MM.1S (cell line): Measurements from ENCODE around the gene DISC1.

Source experiments
- DNase-seq: peaks from one replicate; pipeline ENCODE4 v3.0.0-alpha.2; 2015
- H2AFZ ChIP-seq: fragments of 300-600 bp; sonication (generic); 2 replicates; pipeline ENCODE4 v1.6.0; 2016; ENCODE audit warnings: antibody characterized with exemption, low read length
- H3F3A ChIP-seq: fragments of 300-600 bp; sonication (generic); 2 replicates; pipeline ENCODE4 v1.6.1; 2016; ENCODE audit warnings: mild to moderate bottlenecking, antibody characterized with exemption, low read length, moderate library complexity, mixed read lengths; ENCODE audit not compliant: insufficient read depth
- H3K27ac ChIP-seq: fragments of 300-600 bp; sonication (generic); 2 replicates; pipeline ENCODE4 v1.5.1; 2016; ENCODE audit warnings: mild to moderate bottlenecking, low read length
- H3K27me3 ChIP-seq: fragments of 300-600 bp; sonication (generic); replicated peaks from 2 replicates; pipeline ENCODE4 v1.6.0; 2016; ENCODE audit warnings: low read length; ENCODE audit not compliant: insufficient read depth
- H3K36me3 ChIP-seq: fragments of 300-600 bp; sonication (generic); replicated peaks from 2 replicates; pipeline ENCODE4 v1.6.1; 2016; ENCODE audit warnings: mild to moderate bottlenecking, low read length, mixed read lengths; ENCODE audit not compliant: insufficient read depth
- H3K4me1 ChIP-seq: fragments of 300-600 bp; sonication (generic); 2 replicates; pipeline ENCODE4 v1.6.1; 2016; ENCODE audit warnings: low read length, mixed read lengths
- H3K4me2 ChIP-seq: fragments of 300-600 bp; sonication (generic); 2 replicates; pipeline ENCODE4 v1.6.0; 2016; ENCODE audit warnings: low read depth, low read length
- H3K4me3 ChIP-seq: fragments of 300-600 bp; sonication (generic); 2 replicates; pipeline ENCODE4 v1.5.1; 2016; ENCODE audit warnings: low read length, mixed read lengths
- H3K79me2 ChIP-seq: fragments of 300-600 bp; sonication (generic); 2 replicates; pipeline ENCODE4 v1.6.1; 2016; ENCODE audit warnings: mixed run types, low read length, mixed read lengths
- H3K9ac ChIP-seq: fragments of 300-600 bp; sonication (generic); 2 replicates; pipeline ENCODE4 v1.6.1; 2016; ENCODE audit warnings: low read length, mixed read lengths
- H3K9me2 ChIP-seq: fragments of 300-600 bp; sonication (generic); replicated peaks from 2 replicates; pipeline ENCODE4 v1.6.1; 2016; ENCODE audit warnings: mild to moderate bottlenecking, low read length, mixed read lengths; ENCODE audit not compliant: insufficient read depth
- H3K9me3 ChIP-seq: fragments of 300-600 bp; sonication (generic); replicated peaks from 2 replicates; pipeline ENCODE4 v1.6.1; 2016; ENCODE audit warnings: mild to moderate bottlenecking, low read length, mixed read lengths; ENCODE audit not compliant: insufficient read depth
- H4K20me1 ChIP-seq: fragments of 300-600 bp; sonication (generic); 2 replicates; pipeline ENCODE4 v1.6.1; 2016; ENCODE audit warnings: mild to moderate bottlenecking, low read length, moderate library complexity, mixed read lengths; ENCODE audit not compliant: insufficient read depth
- EZH2 ChIP-seq: fragments of 300-600 bp; sonication (generic); optimal IDR thresholded peaks from 2 replicates; pipeline ENCODE3; 2017; ENCODE audit warnings: low read depth, mild to moderate bottlenecking, antibody characterized with exemption, low read length, mixed read lengths
- EZH2phosphoT487 ChIP-seq: fragments of 300-600 bp; sonication (generic); IDR thresholded peaks from 2 replicates; pipeline ENCODE4 v1.6.1; 2018; ENCODE audit warnings: antibody characterized with exemption, low read length
- TF ChIP-seq, protein P1 (sequence below): fragments of 300-600 bp; sonication (generic); IDR thresholded peaks from 2 replicates; pipeline ENCODE4 v1.5.1; 2016; ENCODE audit warnings: antibody characterized with exemption, low read length, mixed read lengths

The DISC1 gene

GRCh38 chr1:231826566-231826965 is 200.0 kb downstream of the DISC1 start:
- Histone ChIP-seq H3K4me3 (no peak overlapping the region), H3K79me2 (no peaks in the 10 kb centered on the region), H2AFZ (no peak overlapping the region), H3K4me1 (no peaks in the 10 kb centered on the region), H3K36me3 (no peaks in the 10 kb centered on the region), H3K9ac (no peak overlapping the region), H4K20me1 (no peaks in the 10 kb centered on the region), H3K27me3 (no peaks in the 10 kb centered on the region), H3K27ac (no peak overlapping the region), H3K9me2 (no peaks in the 10 kb centered on the region), H3F3A (no peaks in the 10 kb centered on the region), H3K4me2 (no peak overlapping the region), H3K9me3 (no peaks in the 10 kb centered on the region)
- TF ChIP-seq EZH2phosphoT487, result no peak
- TF ChIP-seq, protein P1, sequence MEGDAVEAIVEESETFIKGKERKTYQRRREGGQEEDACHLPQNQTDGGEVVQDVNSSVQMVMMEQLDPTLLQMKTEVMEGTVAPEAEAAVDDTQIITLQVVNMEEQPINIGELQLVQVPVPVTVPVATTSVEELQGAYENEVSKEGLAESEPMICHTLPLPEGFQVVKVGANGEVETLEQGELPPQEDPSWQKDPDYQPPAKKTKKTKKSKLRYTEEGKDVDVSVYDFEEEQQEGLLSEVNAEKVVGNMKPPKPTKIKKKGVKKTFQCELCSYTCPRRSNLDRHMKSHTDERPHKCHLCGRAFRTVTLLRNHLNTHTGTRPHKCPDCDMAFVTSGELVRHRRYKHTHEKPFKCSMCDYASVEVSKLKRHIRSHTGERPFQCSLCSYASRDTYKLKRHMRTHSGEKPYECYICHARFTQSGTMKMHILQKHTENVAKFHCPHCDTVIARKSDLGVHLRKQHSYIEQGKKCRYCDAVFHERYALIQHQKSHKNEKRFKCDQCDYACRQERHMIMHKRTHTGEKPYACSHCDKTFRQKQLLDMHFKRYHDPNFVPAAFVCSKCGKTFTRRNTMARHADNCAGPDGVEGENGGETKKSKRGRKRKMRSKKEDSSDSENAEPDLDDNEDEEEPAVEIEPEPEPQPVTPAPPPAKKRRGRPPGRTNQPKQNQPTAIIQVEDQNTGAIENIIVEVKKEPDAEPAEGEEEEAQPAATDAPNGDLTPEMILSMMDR, result no peak
- TF ChIP-seq EZH2, result no peak
- no peak for DNase-seq

DNA sequence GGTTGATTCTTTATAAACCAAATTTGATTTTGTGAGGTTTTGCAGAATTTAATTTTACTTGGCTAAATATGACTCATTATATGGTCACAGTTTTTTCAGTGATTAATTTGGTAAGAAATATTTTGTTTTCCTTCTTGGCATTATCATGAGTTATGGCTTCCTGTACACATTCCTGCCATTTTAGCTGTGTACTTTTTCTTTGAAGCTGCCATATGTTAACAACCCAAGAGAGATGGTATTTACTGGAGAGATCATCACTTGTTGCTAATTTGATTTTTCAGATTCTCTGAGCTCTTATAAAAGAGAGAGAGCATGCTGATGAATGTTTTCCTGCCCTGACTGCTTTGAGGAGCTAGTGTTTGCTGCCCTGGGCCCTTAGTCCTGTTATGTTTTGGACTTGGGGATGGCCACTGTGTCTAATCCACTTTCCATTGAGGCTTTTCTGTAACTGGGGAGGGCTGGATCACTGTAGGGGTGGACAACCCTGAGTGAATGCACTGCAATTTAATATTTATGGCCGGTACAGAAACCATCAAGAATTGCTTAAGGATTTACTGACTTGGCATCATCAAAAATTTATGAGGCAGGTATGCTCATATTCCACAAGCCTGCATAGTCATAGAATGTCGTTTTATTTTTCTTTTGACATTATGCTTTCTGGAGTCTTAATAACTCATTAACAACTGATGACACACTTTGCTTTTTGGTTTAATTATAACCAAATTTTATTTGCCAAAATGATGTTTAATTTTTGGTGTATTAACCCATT is 200.9 kb downstream of the DISC1 start:
- Histone ChIP-seq H3K4me1 (no peaks in the 10 kb centered on the region), H3K9ac (no peak overlapping the region), H3K79me2 (no peaks in the 10 kb centered on the region), H4K20me1 (no peaks in the 10 kb centered on the region), H3K27me3 (no peaks in the 10 kb centered on the region), H3K9me3 (no peaks in the 10 kb centered on the region), H3K4me2 (no peak overlapping the region), H3K9me2 (no peaks in the 10 kb centered on the region), H3F3A (no peaks in the 10 kb centered on the region), H3K4me3 (no peak overlapping the region), H3K36me3 (no peaks in the 10 kb centered on the region), H2AFZ (no peak overlapping the region), H3K27ac (no peak overlapping the region)
- TF ChIP-seq EZH2 (no peak), EZH2phosphoT487 (no peak)
- TF ChIP-seq, protein P1, result no peak
- DNase-seq, result no peak

DNA sequence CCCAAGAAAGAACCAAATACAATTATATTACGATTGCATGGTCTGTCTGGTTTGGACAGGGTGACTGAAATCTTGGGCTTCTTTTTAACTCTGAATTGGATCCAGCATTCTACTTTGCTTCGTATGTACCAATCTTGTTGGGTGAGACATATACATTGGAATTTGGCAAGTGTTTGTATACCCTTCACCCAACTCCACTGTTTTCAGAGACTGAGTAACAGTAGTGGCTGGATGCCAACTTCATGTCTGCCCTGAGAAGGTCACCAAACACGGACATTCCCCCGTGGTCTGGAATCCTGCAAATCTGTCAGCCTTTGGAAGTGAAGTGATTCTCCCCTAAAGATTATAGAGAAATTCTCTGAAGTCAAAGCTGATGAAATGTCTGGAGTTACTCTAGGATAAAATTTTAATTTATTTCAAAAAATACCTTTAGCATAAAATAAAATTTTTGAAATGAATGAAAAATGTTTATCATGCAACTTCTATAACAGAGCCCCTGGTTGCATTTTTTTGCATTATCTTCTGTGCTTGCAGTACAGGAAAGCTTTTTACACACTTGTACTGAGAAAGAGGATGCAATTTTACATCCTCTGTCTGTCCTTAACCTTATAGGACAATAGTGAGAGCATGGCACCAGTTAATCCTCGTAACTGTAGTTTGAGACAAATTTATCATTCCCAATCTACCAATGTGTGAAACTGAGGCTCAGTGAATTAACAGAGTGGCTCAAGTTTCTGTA is 201.8 kb downstream of the DISC1 start:
- no peaks in the 10 kb centered on the region for H3K4me1 ChIP-seq
- H4K20me1 ChIP-seq, result no peaks in the 10 kb centered on the region
- no peaks in the 10 kb centered on the region for H3K36me3 ChIP-seq
- no peak overlapping the region for H3K4me3 ChIP-seq
- H3K9me3 ChIP-seq, result no peaks in the 10 kb centered on the region
- H3K79me2 ChIP-seq, result no peaks in the 10 kb centered on the region
- no peaks in the 10 kb centered on the region for H3F3A ChIP-seq
- DNase-seq, result no peak
- H3K27ac ChIP-seq, result no peak overlapping the region
- TF ChIP-seq EZH2 (no peak), EZH2phosphoT487 (no peak)
- TF ChIP-seq, protein P1, result no peak
- H3K9me2 ChIP-seq, result no peaks in the 10 kb centered on the region
- no peak overlapping the region for H3K4me2 ChIP-seq
- H2AFZ ChIP-seq, result no peak overlapping the region
- no peaks in the 10 kb centered on the region for H3K27me3 ChIP-seq
- H3K9ac ChIP-seq, result no peak overlapping the region
